HT-29 (cell line): Measurements from ENCODE around the gene KCNQ1. TPM values are rescaled to one million over a fixed set of nuclear protein-coding genes. Genes with fewer than 3 reads are reported as not detected.
A peak's percentile ranks its signal among the peaks of the same experiment; 100 is the strongest.

Experiments used
- DNase-seq: peaks from one replicate; pipeline ENCODE4 v3.0.0-alpha.2; 2015; ENCODE audit warnings: low spot score
- total RNA-seq: library from RNA; depleted of rRNA; stranded (reverse); fragments of >200 nt; shearing (Covaris generic); gene quantifications from 2 replicates; pipeline ENCODE4 v1.2.3, GENCODE V29; 2014

The KCNQ1 gene
- total RNA-seq, 1 experiment from 2014 or later, result 9.9 TPM

DNA sequence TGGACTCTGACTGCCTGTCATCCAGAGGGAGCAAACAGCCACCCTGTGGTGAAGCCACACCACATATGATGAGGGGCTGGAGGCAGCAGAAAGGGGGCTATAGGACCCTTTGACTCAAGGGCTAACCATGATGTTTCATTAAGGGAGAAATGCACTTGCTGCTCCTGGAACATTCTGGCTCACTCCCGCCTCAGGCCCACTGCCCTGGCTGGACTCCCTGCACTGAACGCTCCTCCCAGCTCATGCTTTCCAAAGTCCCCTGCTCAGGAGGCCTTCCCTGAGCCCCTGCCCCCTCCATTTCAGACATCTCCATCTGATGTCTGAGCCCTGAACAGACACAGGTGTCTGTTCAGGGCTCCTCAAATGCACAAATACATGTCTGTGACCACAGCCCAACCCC is 371.7 kb downstream of the KCNQ1 start:
- DNase-seq, result no peak

DNA sequence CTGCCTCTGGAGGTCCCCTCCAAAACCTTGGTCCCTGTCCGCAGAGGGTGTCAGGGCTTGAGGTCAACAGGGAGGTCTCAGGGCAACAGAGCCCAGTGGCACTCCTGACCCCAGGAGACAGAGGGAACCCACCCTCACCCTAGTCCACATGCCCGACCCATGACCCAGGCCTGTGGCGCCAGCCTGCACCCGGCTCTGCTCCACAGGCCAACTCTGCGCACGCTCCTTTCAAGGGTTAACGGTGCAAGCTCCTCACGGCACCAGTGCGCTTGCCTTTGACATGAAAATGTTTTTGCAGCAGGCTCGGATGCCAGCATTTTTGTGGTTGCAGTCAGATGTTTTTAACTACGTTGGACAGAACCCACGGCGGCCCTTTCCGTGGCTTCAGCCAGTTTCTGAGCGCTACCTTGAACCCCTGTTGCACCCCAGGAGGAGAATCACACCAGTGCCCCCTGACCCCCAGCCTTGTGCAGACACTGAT is 372.2 kb downstream of the KCNQ1 start:
- no peak for DNase-seq

DNA sequence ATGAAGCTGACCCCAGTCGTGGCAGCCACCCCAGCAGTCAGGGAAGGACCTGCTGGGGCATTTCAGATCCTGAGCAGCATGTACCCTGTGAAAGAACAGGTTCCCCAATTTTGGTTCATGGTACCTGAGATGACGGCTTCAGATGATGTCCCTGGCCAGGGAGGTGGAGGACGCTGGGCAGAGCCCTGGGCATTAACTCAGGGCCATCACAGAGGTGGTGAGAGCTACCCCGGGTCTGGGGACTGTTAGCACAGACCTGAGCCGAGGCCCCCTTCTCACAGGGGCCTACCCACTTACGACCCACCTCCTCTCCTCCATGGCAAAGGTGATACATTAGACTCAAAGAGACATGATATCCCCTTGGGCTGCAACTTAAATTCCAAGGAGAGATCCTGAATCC is 372.6 kb downstream of the KCNQ1 start:
- DNase-seq, result no peak

DNA sequence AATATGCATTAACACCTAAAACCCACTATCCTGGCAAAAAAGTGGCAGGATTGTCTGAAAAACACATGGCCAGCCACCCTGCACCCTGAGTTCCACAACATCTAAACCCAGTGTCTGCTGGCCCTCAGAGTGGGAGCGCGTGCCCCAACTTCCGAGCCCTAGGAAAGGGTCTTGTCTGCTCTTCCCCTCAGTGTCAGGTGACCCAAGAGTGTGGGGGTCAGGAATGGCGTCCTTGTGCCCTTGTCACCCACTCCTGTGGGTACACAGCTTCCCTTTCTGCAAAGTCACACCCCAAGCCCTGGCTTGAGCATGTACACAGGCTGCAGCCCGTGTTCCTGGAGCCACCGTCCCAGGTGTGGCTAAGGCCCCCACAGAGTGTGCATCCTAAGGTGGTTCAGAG is 373.2 kb downstream of the KCNQ1 start:
- no peak for DNase-seq

DNA sequence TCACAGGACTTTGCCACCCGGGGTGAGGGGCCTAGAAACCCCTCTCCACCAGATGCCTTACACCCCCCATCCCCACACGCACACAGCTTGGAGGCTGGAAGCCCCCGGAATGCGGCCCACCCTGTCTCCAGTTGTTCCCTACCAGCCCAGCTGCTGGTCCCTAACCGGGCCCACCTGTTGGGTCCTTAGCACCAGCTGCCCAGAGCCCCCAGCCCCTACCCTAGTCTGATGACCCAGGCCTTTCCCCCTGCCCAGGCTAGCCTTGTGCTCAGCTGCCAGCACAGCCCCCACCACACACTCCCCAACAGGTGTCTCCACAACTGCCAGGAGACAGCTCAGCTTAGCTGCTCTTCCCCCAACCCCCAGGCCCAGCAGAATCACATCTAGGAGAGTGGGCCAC is 373.7 kb downstream of the KCNQ1 start:
- no peak for DNase-seq

DNA sequence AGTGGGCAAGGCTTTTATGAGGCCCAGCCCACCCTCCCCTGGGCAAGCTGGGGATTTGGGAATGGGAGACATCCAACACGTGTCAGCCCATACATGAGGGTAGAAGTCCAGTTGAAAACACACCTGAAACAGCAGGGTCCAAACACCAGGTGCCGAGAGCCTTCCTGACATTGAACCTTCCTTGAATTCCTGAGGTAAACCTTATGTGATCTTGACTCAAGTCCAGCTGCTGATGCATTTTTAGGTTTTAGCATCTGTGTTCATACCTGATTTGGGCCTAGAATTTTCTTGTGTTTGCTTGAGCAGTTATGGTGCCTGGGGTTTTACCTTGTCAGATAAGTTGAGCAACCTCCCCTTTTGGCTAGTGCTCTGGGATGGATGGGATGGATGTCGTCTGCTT is 374.5 kb downstream of the KCNQ1 start:
- no peak for DNase-seq

DNA sequence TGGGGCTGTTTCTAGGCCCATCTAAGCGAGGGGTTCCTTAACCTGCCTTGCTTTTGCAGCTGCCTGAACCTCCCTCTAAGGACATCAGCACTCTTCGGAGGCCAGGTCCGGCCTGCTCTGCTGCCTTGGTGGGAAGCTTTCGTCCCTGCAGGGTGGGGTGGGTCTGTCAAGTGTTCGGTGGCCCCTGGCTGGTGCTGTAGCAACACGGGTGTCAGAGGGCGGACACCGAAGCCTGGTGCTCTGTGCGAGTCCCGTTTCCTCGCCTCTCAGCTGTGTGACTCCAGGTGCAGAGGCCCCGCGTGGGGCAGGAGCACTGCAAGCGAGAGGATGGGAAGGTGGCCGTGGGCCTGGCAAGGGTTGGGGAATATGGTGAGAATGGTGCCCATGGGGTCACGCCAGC is 376.2 kb downstream of the KCNQ1 start:
- no peak for DNase-seq

DNA sequence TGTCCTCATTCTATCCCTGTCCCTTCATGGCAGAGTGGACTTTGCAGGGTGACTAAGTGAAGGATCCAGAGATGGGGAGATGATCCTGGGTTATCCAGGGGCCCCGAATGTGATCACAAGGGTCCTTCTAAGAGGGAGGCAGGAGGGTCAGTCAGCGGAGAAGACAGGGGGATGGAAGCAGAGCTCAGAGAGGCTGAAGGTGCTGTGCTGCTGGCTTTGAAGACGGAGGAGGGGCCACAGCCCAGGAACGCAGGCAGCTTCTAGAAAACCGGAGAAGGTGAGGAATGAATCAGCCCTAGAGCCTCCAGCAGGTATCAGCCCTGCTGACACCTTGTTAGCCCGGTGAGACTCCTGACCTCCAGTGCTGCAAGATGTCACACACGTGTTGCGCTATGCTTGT is 377.1 kb downstream of the KCNQ1 start:
- no peak for DNase-seq

DNA sequence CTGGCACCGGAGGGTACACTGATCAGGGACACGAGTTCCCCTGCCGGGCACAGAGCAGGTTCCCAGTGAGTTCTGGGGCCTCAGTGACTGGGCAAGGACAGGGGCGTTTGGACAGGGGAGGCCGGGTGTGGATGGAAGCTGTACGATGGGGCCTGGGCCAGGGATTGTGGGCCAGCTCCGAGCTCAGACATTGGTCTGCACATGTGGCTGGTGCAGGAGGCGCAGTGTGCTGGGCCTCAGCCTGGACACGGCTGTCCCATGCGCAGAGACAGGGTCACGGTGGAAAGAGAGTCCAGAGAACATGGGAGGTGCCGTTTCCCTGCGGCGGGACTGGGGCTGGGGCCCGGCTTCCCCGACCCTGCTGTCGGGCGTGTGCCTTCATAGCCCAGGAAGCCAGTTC is 380.0 kb downstream of the KCNQ1 start:
- DNase-seq, result no peak

DNA sequence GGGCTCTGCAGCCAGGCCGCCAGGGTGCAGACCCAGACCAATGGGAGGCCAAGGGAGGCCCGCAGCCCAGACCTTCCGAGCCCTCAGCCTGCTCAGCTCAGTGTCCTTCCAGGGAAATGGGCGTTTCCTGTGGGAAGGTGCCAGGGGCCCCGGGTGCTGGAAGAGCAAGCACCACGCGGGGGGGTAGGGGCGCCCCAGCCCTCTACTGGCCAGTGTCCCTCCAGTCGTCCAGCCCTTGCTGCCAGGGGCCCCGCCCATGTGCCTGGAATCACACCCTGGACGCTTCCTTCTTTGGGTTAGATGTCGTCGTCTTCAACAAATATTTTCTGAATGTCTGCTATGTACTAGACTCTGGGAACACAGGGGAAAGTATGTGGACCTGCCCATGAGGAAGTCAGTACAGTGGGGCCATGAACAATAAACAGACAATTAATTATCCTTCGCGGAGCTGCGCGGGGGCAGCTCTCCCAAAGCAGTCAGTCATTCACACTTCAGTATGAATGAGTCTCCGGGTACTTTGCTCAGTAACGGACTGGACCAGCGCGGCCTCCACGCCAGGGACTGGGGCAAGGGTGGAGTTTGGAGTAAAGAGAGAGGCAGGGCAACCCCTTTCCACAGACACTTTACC is 380.6 kb downstream of the KCNQ1 start:
- DNase-seq, result peak; percentile 23

DNA sequence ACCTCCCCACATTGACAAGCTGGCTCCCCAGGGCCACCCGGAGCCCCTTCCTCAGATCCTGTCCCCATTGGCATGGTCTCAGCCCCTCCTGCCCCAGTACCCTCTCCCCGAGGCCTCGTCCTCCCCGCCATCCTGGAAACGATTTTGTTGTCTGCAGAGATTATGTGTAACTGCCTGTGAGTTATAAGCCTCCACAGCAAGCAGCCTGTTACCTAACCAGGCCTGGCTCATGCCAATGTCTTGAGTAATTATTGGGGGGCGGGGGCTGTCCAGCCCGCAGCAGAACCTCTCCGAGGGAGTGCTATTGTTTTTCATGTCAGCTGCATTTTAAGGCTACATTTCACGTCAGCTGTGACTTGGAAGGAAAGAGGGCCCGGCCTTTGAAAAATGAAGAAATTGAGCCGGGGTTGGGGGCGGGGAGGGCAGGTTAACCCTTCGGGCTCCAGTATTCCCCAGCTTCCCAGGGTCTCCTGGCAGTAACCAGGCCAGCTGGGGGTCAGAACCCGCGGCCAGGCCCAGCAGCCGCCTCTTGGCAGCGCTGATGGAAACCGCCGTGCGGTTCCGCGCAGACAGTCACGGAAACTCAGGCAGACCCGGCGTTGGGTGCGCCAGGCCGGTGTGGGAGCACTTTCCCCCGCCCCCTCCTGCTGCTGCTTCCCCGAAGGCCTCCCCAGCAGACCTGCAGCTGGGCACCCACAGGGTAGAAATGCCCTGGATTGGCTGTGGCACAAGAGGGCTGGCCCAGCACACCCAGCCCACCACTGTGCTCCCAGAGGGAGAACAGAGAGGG is 381.3 kb downstream of the KCNQ1 start:
- DNase-seq, result no peak

DNA sequence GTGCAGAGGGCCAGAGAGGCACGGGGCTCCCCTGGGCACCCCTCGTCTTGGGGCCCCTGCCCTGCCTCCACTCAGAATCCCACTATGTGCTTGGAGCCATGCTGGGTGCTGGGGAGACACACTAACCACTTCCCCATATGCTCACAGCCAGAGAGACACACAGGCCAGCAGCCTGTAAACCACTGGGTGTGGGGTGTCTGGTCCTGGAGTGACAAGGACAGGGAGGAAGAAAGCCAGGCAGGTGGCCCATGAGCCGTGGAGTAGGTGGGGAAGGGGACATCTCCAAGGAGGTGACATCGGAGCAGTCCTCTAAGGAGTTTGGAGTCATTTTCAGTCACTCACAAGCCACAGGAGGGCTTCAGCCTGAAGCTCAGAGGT is 381.9 kb downstream of the KCNQ1 start:
- DNase-seq, result no peak

DNA sequence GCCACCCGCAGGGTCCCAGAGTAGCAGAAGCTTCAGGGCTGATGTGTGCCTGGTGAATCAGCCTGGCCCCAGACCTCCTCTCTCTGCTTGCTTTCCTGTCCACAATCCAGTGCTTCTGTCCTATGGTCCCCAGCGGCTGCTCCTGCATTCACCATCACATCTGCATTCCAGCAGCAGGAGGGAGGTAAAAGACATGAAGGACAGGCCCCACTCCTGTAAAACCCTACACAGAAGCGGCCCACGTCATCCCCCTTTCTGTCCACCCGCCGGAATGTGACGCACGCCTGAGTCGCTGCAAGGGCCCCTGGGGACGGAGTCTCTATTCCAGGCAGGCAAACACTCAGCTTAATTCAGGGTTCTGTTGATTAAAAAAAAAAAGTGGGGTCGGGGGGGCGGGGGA is 382.4 kb downstream of the KCNQ1 start:
- DNase-seq, result no peak

DNA sequence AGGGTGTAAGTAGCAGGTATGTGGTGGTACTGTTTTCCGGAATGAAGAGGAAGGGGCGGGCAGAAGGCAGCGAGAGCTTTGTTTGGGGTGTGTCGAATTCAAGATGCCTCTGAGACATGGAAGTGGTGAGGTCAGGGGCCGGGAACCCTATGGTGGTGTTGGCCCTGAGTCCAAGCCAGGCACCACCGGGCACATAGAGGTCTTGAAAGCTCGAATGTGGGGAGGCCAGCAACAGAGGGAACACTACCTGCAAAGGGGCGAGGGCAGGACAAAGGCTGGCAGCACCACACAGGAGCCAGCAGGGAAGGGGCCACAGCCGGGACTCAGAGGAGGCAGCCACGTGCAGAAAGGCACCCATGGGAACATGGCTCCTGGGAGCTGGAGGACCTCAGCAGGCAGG is 383.0 kb downstream of the KCNQ1 start:
- no peak for DNase-seq

DNA sequence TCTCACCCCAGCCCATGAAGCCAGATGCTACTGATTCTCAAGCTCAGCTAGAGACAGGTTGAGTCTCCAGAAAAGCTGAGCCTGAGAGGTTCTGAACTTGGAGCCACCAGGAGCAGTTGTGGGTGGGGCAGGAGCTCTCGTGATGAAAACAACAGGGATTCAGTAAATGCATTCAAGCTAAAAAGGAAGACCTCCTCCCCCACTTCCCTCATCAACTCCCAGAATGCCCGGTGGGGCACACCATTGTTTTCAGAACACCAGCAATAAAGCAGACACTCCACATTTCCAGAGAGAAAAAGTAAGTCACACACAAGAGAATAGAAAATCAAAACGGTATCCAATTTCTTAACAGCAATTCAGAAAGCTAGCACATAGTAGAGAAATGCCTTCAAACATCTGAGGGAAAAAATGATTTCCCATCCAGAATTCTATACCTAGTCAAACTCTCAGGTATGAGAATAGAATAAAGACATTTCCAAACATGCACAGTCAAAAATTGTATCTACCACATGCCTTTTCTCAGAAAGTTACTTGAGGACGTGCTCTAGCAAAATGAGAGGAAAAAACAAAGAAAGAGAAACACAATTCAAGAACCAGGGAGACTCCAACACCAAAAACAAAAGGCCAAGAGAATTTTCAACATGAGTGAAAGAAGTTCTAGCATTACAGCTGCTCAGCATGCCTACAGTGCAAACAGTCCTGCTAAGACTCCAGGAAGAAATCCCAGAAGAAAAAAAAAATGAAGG is 383.9 kb downstream of the KCNQ1 start:
- DNase-seq, result no peak

DNA sequence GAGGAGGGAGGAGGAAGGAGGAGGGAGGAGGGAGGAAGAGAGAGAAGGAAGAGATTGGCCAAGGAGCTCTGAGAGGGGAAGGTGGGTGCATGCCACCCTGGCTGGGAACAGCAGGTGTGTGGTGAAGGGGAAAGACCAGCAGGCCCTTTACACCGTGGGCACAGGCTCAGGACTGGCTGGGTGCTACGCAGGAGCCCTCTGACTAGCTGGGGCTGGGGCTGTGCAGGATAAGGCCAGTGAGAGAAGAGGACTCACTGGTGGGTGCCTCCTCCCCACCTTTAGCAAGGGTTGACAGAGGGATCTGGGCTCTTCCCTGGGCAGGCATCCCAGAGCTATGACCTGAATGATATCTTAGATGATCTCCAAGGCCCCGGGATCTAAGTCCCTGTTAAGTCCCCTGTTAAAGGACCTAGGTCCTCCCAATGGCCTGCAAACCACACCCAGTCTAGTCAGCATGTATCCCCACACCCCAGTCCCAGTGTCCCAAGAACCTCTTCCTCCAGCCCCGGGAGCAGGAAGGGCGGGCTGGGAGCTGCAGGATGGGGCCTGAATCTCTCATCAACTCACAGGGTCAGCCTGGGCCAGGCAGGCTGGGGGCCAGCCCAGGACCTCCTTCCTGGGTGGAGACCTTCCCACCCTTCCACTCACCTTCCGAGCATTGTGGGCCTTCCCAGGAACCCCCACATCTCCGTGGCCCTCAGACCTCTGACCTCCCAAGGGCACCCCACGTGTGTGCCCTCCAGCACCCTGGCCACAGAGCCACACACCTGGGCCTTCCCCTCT is 385.4 kb downstream of the KCNQ1 start:
- no peak for DNase-seq

DNA sequence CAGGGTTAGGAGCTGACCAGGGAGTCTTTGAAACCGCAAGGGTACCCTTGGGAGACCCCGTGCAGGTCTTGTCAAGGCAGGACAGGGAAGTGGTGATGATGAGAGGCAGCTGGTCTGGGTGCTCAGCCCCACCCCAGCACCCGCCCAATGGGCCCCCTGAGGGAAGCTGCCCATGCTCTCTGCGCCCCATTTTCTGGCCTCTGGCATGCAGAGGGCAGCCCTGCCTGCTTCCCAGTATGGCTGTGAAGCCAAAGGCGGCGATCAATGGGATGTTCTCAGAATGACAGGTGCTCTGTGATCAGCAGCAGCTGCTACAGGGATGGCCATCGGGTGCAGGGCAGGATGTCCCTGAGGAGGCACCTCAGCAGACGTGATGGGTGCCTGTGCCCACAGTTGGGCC is 386.1 kb downstream of the KCNQ1 start:
- DNase-seq, result no peak

DNA sequence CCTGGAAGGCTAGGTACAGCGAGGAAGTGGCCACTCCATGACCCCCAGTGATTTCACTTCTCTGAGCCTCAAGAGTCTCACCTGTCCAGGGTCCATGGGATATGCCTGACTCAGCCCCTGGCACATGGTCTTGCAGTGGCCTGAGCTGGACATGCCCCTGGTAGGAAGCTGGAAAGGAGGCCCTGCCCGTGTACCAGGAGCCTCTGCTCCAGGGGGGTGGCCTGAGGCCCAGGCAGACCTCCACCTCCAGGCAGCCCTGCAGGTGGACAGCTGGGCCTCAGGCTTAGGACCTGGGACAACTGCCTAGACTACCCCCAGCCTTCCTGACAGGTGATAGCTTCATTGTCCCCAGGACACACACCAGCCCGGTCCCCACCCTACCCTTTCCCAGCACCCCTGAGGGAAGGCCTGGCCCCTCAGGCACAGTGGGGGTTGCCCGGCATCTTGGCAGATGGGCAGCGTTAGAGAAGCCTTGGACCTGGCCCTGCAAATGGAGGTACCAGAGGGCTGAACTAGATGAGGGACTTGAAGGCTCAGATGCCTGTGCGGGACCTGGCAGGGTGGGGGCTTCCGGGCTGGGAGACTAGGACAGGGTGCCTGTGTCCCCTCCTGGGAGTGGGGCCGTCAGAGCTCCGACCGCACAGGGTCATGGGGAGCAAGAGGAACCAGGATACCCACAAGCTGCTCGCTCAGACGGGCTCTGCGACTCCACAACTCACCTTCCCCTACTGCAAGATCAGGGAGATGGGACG is 387.1 kb downstream of the KCNQ1 start:
- DNase-seq, result no peak

DNA sequence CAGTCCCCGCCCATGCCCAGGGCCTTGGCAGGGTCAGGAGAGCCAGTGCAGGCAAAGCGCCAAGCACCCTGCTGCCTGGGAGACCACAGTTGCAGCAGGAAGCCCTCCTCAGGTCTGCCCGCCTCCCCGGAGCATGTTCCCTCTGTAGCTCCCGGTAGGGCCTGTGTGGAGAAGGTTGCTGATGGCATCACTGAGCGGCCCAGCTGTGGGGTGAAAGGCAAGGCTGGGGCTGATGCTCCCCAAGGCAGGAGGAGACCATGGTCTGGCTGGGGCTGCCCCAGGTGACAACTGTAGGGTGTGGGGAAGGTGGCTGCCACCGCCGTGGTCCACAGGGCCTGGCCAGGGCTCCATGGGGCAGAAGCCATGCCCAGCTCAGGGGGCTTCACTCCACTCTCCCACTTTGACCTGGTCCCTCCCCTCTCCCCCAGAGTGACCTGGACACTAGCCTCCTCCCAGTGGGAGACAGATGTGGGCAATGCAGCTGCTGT is 387.8 kb downstream of the KCNQ1 start:
- DNase-seq, result no peak

DNA sequence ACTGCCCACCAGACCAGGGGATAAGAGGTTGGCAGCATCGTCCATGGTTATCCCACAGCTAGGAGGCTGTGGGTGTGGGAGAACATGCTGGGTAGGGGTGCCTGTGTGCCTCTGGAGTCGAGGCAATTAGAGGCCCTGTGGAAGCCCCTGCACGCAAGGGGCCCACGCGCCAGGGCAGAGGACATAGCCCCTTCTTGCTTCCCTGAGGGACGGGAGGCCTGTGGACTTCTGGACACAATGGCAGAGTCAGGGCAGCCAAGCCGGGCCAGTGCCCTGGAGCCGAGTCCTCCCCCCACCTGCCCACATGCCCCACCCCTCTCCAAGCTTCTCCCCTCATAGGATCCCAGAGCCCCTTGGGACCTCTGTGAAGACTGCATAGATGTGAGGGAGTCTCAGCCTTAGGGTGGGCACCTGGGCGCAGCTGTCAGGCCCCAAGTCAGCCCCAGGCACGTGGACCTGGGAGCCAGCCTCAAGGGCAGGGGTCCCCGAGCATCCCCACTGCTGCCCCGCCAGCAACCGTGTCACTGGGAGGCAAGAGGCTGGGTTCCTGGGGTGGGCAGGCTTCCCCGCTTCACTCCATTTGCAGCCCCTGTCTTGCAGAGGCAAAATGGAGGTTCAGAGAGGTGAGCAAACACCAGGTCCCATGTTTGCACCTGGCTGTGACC is 388.4 kb downstream of the KCNQ1 start:
- no peak for DNase-seq
